ENCODE measurements around the gene PEX13. TPM values are rescaled to one million over a fixed set of nuclear protein-coding genes. Genes with fewer than 3 reads are reported as not detected.

The PEX13 gene
- total and polyA plus RNA-seq, 2 donors (not counting 3 experiments of a cell fraction or from before 2014, with no cell fraction given): 18.0 to 21.0 TPM

- TSS peak; percentile 44 for BruUV-seq (replicated peaks)
- peak; percentile 85 for FAIRE-seq
- Histone ChIP-seq H3K4me3 (replicated peaks in 1 of 3; ENCODE audit: insufficient read depth in 1 of 3, low read depth in 1 of 3, low read length in 3 of 3) (peak overlapping the region; percentile 73 to 98 (median 94)), H3K9me3 (replicated peaks; ENCODE audit: control insufficient read depth, insufficient read depth, low read length) (no peaks in the 10 kb centered on the region), H3K79me2 (ENCODE audit: control insufficient read depth, insufficient read depth, low read length) (peaks cover 53% of the 10 kb centered on the region), H3K4me2 (ENCODE audit: insufficient read depth, low read length) (peak overlapping the region; percentile 85), H2AFZ (ENCODE audit: low read depth, low read length) (peak overlapping the region; percentile 97), H3K9me1 (replicated peaks; ENCODE audit: control insufficient read depth, extremely low read depth, insufficient read depth, low read length) (no peaks in the 10 kb centered on the region), H3K27me3 (ENCODE audit: control insufficient read depth in 2 of 2, insufficient read depth in 2 of 2, low read length in 2 of 2) (no peaks in the 10 kb centered on the region), H3K27ac (ENCODE audit: insufficient read depth, low read depth, low read length) (peak overlapping the region; percentile 67), H4K20me1 (replicated peaks; ENCODE audit: control insufficient read depth, extremely low read depth, insufficient read depth, low read length) (no peaks in the 10 kb centered on the region), H3K9ac (replicated peaks; ENCODE audit: extremely low read depth, insufficient read depth, low read length) (peak overlapping the region; percentile 69), H3K36me3 (ENCODE audit: control insufficient read depth in 2 of 2, extremely low read depth in 1 of 2, insufficient read depth in 2 of 2, low read length in 2 of 2) (peaks cover 0 to 1% of the 10 kb centered on the region in 2 experiments), H3K4me1 (ENCODE audit: control insufficient read depth, extremely low read depth, insufficient read depth, low read length) (peaks cover 19% of the 10 kb centered on the region)
- dilution Hi-C loops (cut with MboI; ENCODE audit: extremely low pct_ligation_motif_present, low sequenced_read_pairs): no loop called here
- intact Hi-C loops (cut with micrococcal nuclease): loop anchor here (1.0 to 5.0 kb wide), 2 partner anchors 47 to 136 kb away; partner anchors contain the start of genes REL and SANBR
- no peak for DNase-seq (ENCODE audit: low read depth, low spot score)
- ChIA-PET POLR2A (no interaction called here), CTCF (no interaction called here)
- TF ChIP-seq CTCF (IDR thresholded peaks at IDR 0.05; ENCODE audit: extremely low read depth in 1 of 2, insufficient read depth in 1 of 2, low read depth in 1 of 2, low read length in 2 of 2): no peak
- no peak for TF ChIP-seq EZH2 (IDR thresholded peaks at IDR 0.05; ENCODE audit: borderline replicate concordance, low read depth, low read length, severe bottlenecking)
- TF ChIP-seq FOS (IDR thresholded peaks at IDR 0.05; ENCODE audit: borderline replicate concordance, insufficient read depth, low read length): no peak
- no peak for TF ChIP-seq MAX (IDR thresholded peaks at IDR 0.05; ENCODE audit: insufficient read depth, insufficient read length)
- TF ChIP-seq POLR2A (IDR thresholded peaks at IDR 0.05; ENCODE audit: low read depth, low read length): no peak
- TF ChIP-seq POLR2AphosphoS5 (IDR thresholded peaks at IDR 0.05; ENCODE audit: insufficient read depth, low read depth, low read length): no peak
- no peak for TF ChIP-seq MYC (IDR thresholded peaks at IDR 0.05; ENCODE audit: low read depth, low read length)
- no peak for TF ChIP-seq JUN (IDR thresholded peaks at IDR 0.05; ENCODE audit: borderline replicate concordance, insufficient read depth, insufficient read length, low read depth)
- TF ChIP-seq GATA2 (IDR thresholded peaks at IDR 0.05; ENCODE audit: insufficient read depth, insufficient read length, low read depth, low read length): no peak
These were observed 817 bp downstream of the PEX13 start for GRCh38 chr2:61018318-61018755.
